OCI-LY1 (cell line): ENCODE data around the gene MYMX.

Experiments
- H2AFZ ChIP-seq: fragments of 200-600 bp; sonication (generic), shearing (Covaris generic); 2 replicates; pipeline ENCODE4 v1.6.0; 2014; ENCODE audit warnings: antibody characterized with exemption, mild to moderate bottlenecking, low read length
- H3F3A ChIP-seq: fragments of 200-600 bp; sonication (generic), shearing (Covaris generic); 2 replicates; pipeline ENCODE4 v1.6.0; 2014; ENCODE audit warnings: mild to moderate bottlenecking, antibody characterized with exemption, low read length, moderate library complexity; ENCODE audit not compliant: insufficient read depth
- H3K27ac ChIP-seq: fragments of 200-600 bp; sonication (generic); 2 replicates; pipeline ENCODE4 v1.5.1; 2014; ENCODE audit warnings: low read length, mixed run types, mild to moderate bottlenecking, low read depth; ENCODE audit not compliant: poor library complexity, severe bottlenecking
- H3K27me3 ChIP-seq: fragments of 200-600 bp; sonication (generic); 2 replicates; pipeline ENCODE4 v1.6.0; 2014; ENCODE audit warnings: antibody characterized with exemption, mild to moderate bottlenecking, low read length, moderate library complexity; ENCODE audit not compliant: insufficient read depth
- H3K36me3 ChIP-seq: fragments of 200-600 bp; sonication (generic); 2 replicates; pipeline ENCODE4 v1.6.1; 2014; ENCODE audit warnings: mild to moderate bottlenecking, antibody characterized with exemption, low read length, moderate library complexity, mixed read lengths; ENCODE audit not compliant: insufficient read depth
- H3K4me1 ChIP-seq: fragments of 200-600 bp; sonication (generic); 2 replicates; pipeline ENCODE4 v1.5.1; 2014; ENCODE audit warnings: mild to moderate bottlenecking, low read length, moderate library complexity; ENCODE audit not compliant: insufficient read depth, severe bottlenecking
- H3K4me2 ChIP-seq: fragments of 200-600 bp; sonication (generic), shearing (Covaris generic); 2 replicates; pipeline ENCODE4 v1.6.1; 2014; ENCODE audit warnings: low read length
- H3K4me3 ChIP-seq: fragments of 200-600 bp; sonication (generic); 2 replicates; pipeline ENCODE4 v1.5.1; 2014; ENCODE audit warnings: low read length, low read depth, mild to moderate bottlenecking, mixed read lengths; ENCODE audit not compliant: poor library complexity, severe bottlenecking
- H3K79me2 ChIP-seq: fragments of 200-600 bp; shearing (Covaris generic); 2 replicates; pipeline ENCODE4 v1.6.1; 2016; ENCODE audit warnings: mixed run types, low read length, mixed read lengths; ENCODE audit not compliant: insufficient read depth
- H3K9ac ChIP-seq: fragments of 200-600 bp; sonication (generic), shearing (Covaris generic); 2 replicates; pipeline ENCODE4 v1.6.1; 2014; ENCODE audit warnings: mild to moderate bottlenecking, low read length, mixed read lengths
- H3K9me2 ChIP-seq: fragments of 200-600 bp; sonication (generic), shearing (Covaris generic); 2 replicates; pipeline ENCODE4 v1.6.1; 2014; ENCODE audit warnings: low read depth, mild to moderate bottlenecking, low read length, mixed read lengths
- H3K9me3 ChIP-seq: fragments of 200-600 bp; shearing (Covaris generic); 2 replicates; pipeline ENCODE4 v1.6.1; 2014; ENCODE audit warnings: low read length, mixed read lengths
- H4K20me1 ChIP-seq: fragments of 200-600 bp; sonication (generic), shearing (Covaris generic); 2 replicates; pipeline ENCODE4 v1.6.0; 2016; ENCODE audit warnings: mild to moderate bottlenecking, low read length; ENCODE audit not compliant: insufficient read depth
- CTCF ChIP-seq: fragments of 200-600 bp; sonication (generic), shearing (Covaris generic); IDR thresholded peaks from 2 replicates; pipeline ENCODE4 v1.5.1; 2017; ENCODE audit warnings: mild to moderate bottlenecking, antibody characterized with exemption, low read length, moderate library complexity, mixed read lengths
- EZH2 ChIP-seq: fragments of 200-600 bp; sonication (generic), shearing (Covaris generic); IDR thresholded peaks from 2 replicates; pipeline ENCODE4 v1.8.0; 2017; ENCODE audit warnings: borderline replicate concordance, mixed run types, mild to moderate bottlenecking, antibody characterized with exemption, low read length, moderate library complexity, mixed read lengths

The MYMX gene

GRCh38 chr6:44248579-44248978 lies 31.9 kb downstream of the MYMX start:
- H3F3A ChIP-seq = 0 out of 2 replicates have a peak, but pooled peaks cover 16% of the 10 kb centered on the region

GRCh38 chr6:44249082-44249748 lies 32.5 kb downstream of the MYMX start:
- peaks cover 22% of the 10 kb centered on the region for H3K79me2 ChIP-seq

More at GRCh38 chr6:44248579-44248978, 31.9 kb downstream of the MYMX start:
- no peak overlapping the region for H2AFZ ChIP-seq
- no peaks in the 10 kb centered on the region for H3K27me3 ChIP-seq
- H3K9me2 ChIP-seq = no peaks in the 10 kb centered on the region
- H3K9me3 ChIP-seq = no peaks in the 10 kb centered on the region
- no peaks in the 10 kb centered on the region for H4K20me1 ChIP-seq
- H3K4me1 ChIP-seq = peaks cover 25% of the 10 kb centered on the region
- H3K4me2 ChIP-seq = peak overlapping the region; percentile 82
- peaks cover 66% of the 10 kb centered on the region for H3K36me3 ChIP-seq
- H3K9ac ChIP-seq = peak overlapping the region; percentile 99
- peak overlapping the region; percentile 84 for H3K27ac ChIP-seq
- H3K4me3 ChIP-seq = peak overlapping the region; percentile 98
- TF ChIP-seq CTCF (no peak), EZH2 (no peak)
- peaks cover 22% of the 10 kb centered on the region for H3K79me2 ChIP-seq

GRCh38 chr6:44250067-44250717 lies 33.5 kb downstream of the MYMX start:
- no peak overlapping the region for H3K27ac ChIP-seq

More at GRCh38 chr6:44249082-44249748, 32.5 kb downstream of the MYMX start:
- Histone ChIP-seq H3K4me3 (peak overlapping the region; percentile 98), H3K9ac (peak overlapping the region; percentile 99; the same call in 1 of the 2 replicates), H3K36me3 (peaks cover 72% of the 10 kb centered on the region), H3K27me3 (no peaks in the 10 kb centered on the region), H3K4me2 (peak overlapping the region; percentile 82), H3K9me2 (no peaks in the 10 kb centered on the region), H3F3A (peaks cover 23% of the 10 kb centered on the region; the same call in 1 of the 2 replicates), H3K9me3 (no peaks in the 10 kb centered on the region), H3K27ac (no peak overlapping the region), H2AFZ (no peak overlapping the region), H3K4me1 (peaks cover 25% of the 10 kb centered on the region), H4K20me1 (no peaks in the 10 kb centered on the region)
- TF ChIP-seq EZH2 (no peak), CTCF (no peak)

More at GRCh38 chr6:44250067-44250717, 33.5 kb downstream of the MYMX start:
- H3F3A ChIP-seq = peaks cover 24% of the 10 kb centered on the region; the same call in 1 of the 2 replicates
- no peaks in the 10 kb centered on the region for H4K20me1 ChIP-seq
- H3K9ac ChIP-seq = no peak overlapping the region
- no peaks in the 10 kb centered on the region for H3K9me3 ChIP-seq
- peaks cover 22% of the 10 kb centered on the region for H3K79me2 ChIP-seq
- peaks cover 82% of the 10 kb centered on the region for H3K36me3 ChIP-seq
- H3K4me2 ChIP-seq = no peak overlapping the region
- no peak overlapping the region for H2AFZ ChIP-seq
- H3K9me2 ChIP-seq = no peaks in the 10 kb centered on the region
- H3K4me1 ChIP-seq = peaks cover 33% of the 10 kb centered on the region
- TF ChIP-seq CTCF (no peak), EZH2 (no peak)
- H3K27me3 ChIP-seq = no peaks in the 10 kb centered on the region
- H3K4me3 ChIP-seq = no peak overlapping the region
